ENCODE results near the gene ABCA1. TPM values are rescaled to one million over a fixed set of nuclear protein-coding genes. Genes with fewer than 3 reads are reported as not detected.

The ABCA1 gene
- total and polyA plus RNA-seq, 2 of the 13 experiments (the other 11 are each of a cell fraction or from before 2014, with no cell fraction given), result 26.8 to 63.8 TPM

DNA sequence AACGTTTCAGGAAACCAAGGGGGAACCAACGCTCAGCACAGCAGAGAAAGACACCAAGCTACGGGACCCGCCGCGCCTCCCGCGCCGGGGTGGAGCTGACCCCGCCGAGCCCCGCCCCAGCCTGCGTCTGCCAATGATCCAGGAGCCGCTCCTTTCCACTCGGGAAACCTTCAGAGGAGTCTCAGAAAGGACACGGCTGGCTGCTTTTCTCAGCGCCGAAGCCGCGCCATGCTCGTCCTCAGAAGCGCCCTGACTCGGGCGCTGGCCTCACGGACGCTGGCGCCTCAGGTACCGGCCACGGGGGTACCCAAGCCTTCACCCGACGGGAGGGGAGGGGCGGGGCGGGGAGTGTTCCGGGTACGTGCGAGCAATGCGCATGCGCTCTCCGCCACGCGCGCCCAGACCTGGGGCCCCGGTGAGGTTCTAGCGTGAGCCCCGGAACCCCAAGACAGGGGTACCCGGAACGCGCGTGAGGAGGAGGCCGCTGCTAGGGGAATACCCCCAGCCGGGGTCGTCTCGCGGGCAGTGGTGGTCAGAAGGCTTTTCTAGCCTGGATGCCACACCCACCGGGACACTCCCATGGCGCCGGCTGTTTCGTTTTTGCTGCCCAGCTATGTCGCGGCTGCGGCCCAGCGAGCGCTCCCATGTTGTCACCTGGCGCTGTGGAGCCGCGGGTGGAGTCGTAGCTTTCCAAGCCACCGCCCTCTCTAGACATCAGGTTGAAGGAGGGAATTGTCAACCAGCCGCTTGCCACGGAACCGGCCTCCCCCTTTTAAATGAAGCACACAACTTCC is 180.2 kb downstream of the ABCA1 start, which contains the start of gene NIPSNAP3A (continued):
- TF ChIP-seq, protein P1, sequence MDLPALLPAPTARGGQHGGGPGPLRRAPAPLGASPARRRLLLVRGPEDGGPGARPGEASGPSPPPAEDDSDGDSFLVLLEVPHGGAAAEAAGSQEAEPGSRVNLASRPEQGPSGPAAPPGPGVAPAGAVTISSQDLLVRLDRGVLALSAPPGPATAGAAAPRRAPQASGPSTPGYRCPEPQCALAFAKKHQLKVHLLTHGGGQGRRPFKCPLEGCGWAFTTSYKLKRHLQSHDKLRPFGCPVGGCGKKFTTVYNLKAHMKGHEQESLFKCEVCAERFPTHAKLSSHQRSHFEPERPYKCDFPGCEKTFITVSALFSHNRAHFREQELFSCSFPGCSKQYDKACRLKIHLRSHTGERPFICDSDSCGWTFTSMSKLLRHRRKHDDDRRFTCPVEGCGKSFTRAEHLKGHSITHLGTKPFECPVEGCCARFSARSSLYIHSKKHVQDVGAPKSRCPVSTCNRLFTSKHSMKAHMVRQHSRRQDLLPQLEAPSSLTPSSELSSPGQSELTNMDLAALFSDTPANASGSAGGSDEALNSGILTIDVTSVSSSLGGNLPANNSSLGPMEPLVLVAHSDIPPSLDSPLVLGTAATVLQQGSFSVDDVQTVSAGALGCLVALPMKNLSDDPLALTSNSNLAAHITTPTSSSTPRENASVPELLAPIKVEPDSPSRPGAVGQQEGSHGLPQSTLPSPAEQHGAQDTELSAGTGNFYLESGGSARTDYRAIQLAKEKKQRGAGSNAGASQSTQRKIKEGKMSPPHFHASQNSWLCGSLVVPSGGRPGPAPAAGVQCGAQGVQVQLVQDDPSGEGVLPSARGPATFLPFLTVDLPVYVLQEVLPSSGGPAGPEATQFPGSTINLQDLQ (CRISPR knock-in tag; IDR thresholded peaks at IDR 0.05), result no peak
- TF ChIP-seq, protein P2, sequence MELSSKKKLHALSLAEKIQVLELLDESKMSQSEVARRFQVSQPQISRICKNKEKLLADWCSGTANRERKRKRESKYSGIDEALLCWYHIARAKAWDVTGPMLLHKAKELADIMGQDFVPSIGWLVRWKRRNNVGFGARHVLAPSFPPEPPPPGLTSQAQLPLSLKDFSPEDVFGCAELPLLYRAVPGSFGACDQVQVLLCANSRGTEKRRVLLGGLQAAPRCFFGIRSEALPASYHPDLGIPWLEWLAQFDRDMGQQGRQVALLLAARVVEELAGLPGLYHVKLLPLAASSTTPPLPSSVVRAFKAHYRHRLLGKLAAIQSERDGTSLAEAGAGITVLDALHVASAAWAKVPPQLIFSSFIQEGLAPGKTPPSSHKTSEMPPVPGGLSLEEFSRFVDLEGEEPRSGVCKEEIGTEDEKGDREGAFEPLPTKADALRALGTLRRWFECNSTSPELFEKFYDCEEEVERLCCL (CRISPR knock-in tag; IDR thresholded peaks at IDR 0.05; ENCODE audit: borderline replicate concordance), result no peak
- TF ChIP-seq ZNF891 (CRISPR knock-in tag; IDR thresholded peaks at IDR 0.05) (no peak), KLF16 (CRISPR knock-in tag; IDR thresholded peaks at IDR 0.05) (peak in 1 of 2 experiments; percentile 70; a peak in 1 of 4 replicates), PCBP2 (optimal IDR thresholded peaks at IDR 0.05; ENCODE audit: low read depth, low read length, poor library complexity, severe bottlenecking) (no peak), ZNF775 (CRISPR knock-in tag; IDR thresholded peaks at IDR 0.05; ENCODE audit: borderline replicate concordance) (no peak), ZNF383 (CRISPR knock-in tag; IDR thresholded peaks at IDR 0.05; ENCODE audit: borderline replicate concordance) (peak; percentile 94; the same call in 1 of the 2 replicates), SMARCC2 (IDR thresholded peaks at IDR 0.05) (no peak), ZFP36 (IDR thresholded peaks at IDR 0.05; ENCODE audit: borderline replicate concordance, low read depth, low read length, partially characterized antibody) (no peak), KDM3A (CRISPR knock-in tag; IDR thresholded peaks at IDR 0.05; ENCODE audit: low read depth) (no peak), RBAK (CRISPR knock-in tag; IDR thresholded peaks at IDR 0.05) (no peak), NFYB (CRISPR knock-in tag; IDR thresholded peaks at IDR 0.05) (peak; percentile 40), KDM5A (IDR thresholded peaks at IDR 0.05; ENCODE audit: borderline replicate concordance, low read length) (peak; percentile 71; the same call in 1 of the 2 replicates), ZNF614 (CRISPR knock-in tag; IDR thresholded peaks at IDR 0.05; ENCODE audit: borderline replicate concordance) (no peak), ZNF839 (CRISPR knock-in tag; IDR thresholded peaks at IDR 0.05; ENCODE audit: borderline replicate concordance) (0 out of 2 replicates have a peak, but pooled peaks have one; percentile 60), ZNF713 (CRISPR knock-in tag; IDR thresholded peaks at IDR 0.05) (0 out of 2 replicates have a peak, but pooled peaks have one; percentile 22), FOXP1 (IDR thresholded peaks at IDR 0.05) (no peak), FOXP1 (CRISPR knock-in tag; IDR thresholded peaks at IDR 0.05) (no peak), ZNF768 (CRISPR knock-in tag; IDR thresholded peaks at IDR 0.05) (no peak; the same call in 1 of the 2 replicates)
- TF ChIP-seq, protein P3, sequence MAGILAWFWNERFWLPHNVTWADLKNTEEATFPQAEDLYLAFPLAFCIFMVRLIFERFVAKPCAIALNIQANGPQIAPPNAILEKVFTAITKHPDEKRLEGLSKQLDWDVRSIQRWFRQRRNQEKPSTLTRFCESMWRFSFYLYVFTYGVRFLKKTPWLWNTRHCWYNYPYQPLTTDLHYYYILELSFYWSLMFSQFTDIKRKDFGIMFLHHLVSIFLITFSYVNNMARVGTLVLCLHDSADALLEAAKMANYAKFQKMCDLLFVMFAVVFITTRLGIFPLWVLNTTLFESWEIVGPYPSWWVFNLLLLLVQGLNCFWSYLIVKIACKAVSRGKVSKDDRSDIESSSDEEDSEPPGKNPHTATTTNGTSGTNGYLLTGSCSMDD (CRISPR knock-in tag; IDR thresholded peaks at IDR 0.05), result no peak
- TF ChIP-seq, protein P4, sequence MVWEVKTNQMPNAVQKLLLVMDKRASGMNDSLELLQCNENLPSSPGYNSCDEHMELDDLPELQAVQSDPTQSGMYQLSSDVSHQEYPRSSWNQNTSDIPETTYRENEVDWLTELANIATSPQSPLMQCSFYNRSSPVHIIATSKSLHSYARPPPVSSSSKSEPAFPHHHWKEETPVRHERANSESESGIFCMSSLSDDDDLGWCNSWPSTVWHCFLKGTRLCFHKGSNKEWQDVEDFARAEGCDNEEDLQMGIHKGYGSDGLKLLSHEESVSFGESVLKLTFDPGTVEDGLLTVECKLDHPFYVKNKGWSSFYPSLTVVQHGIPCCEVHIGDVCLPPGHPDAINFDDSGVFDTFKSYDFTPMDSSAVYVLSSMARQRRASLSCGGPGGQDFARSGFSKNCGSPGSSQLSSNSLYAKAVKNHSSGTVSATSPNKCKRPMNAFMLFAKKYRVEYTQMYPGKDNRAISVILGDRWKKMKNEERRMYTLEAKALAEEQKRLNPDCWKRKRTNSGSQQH (CRISPR knock-in tag; IDR thresholded peaks at IDR 0.05; ENCODE audit: low read depth), result no peak
- TF ChIP-seq, protein P5, sequence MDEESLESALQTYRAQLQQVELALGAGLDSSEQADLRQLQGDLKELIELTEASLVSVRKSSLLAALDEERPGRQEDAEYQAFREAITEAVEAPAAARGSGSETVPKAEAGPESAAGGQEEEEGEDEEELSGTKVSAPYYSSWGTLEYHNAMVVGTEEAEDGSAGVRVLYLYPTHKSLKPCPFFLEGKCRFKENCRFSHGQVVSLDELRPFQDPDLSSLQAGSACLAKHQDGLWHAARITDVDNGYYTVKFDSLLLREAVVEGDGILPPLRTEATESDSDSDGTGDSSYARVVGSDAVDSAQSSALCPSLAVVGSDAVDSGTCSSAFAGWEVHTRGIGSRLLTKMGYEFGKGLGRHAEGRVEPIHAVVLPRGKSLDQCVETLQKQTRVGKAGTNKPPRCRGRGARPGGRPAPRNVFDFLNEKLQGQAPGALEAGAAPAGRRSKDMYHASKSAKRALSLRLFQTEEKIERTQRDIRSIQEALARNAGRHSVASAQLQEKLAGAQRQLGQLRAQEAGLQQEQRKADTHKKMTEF (CRISPR knock-in tag; IDR thresholded peaks at IDR 0.05), result peak; percentile 77; the same call in 1 of the 2 replicates
